WTC11 (cell line): Measurements from ENCODE around the gene LARGE1. TPM values are rescaled to one million over a fixed set of nuclear protein-coding genes. Genes with fewer than 3 reads are reported as not detected.

ENCODE experiments used
- ATAC-seq: fragments of 200-7000 bp; cut with Tn5 transposase; 2 replicates; pipeline ENCODE4 v1.10.0; 2021; ENCODE audit warnings: mild to moderate bottlenecking, moderate library complexity
- CTCF ChIA-PET: fragments of 300-600 bp; sonication (Branson Sonifier 250); formaldehyde crosslinking; loops from one replicate; lab custom pipeline; 2021; ENCODE audit warnings: antibody characterized with exemption; lab: Charles Lee
- POLR2A ChIA-PET: fragments of 350-600 bp; sonication (Branson Sonifier 250); formaldehyde crosslinking; loops from one replicate; lab custom pipeline; 2021; ENCODE audit warnings: antibody characterized with exemption; lab: Charles Lee
- DNase-seq: peaks from one replicate; pipeline ENCODE4 v3.0.0; 2021; ENCODE audit warnings: low spot score
- H3K27ac Mint-ChIP-seq: 2 replicates; pipeline ENCODE4 v1.8.0; 2021; ENCODE audit warnings: mixed read lengths
- H3K27me3 Mint-ChIP-seq: 2 replicates; pipeline ENCODE4 v1.8.0; 2021; ENCODE audit warnings: low read depth, mild to moderate bottlenecking, moderate library complexity, mixed read lengths
- H3K36me3 Mint-ChIP-seq: 2 replicates; pipeline ENCODE4 v1.8.0; 2021; ENCODE audit warnings: mixed read lengths
- H3K4me1 Mint-ChIP-seq: 2 replicates; pipeline ENCODE4 v1.8.0; 2022; ENCODE audit warnings: mixed read lengths
- H3K4me3 Mint-ChIP-seq: 2 replicates; pipeline ENCODE4 v1.8.0; 2021; ENCODE audit warnings: mild to moderate bottlenecking, moderate library complexity, mixed read lengths
- H3K9me3 Mint-ChIP-seq: 2 replicates; pipeline ENCODE4 v1.8.0; 2021; ENCODE audit warnings: mixed read lengths
- ATF1 ChIP-seq: sonication (generic); formaldehyde crosslinking; IDR thresholded peaks from 2 replicates; pipeline ENCODE4 v1.8.1; 2023; ENCODE audit warnings: mild to moderate bottlenecking, moderate library complexity, missing genetic modification reagents
- CREM ChIP-seq: sonication (generic); formaldehyde crosslinking; IDR thresholded peaks from 2 replicates; pipeline ENCODE4 v1.8.1; 2022; ENCODE audit warnings: mild to moderate bottlenecking, missing genetic modification reagents, moderate library complexity
- ELF4 ChIP-seq: sonication (generic); formaldehyde crosslinking; IDR thresholded peaks from 2 replicates; pipeline ENCODE4 v1.8.1; 2022; ENCODE audit warnings: low read depth, mild to moderate bottlenecking, moderate library complexity, missing genetic modification reagents
- EMX1 ChIP-seq: fragments of 250-450 bp; sonication (Bioruptor Pico); IDR thresholded peaks from 2 replicates; pipeline ENCODE4 v1.8.0; 2021; ENCODE audit warnings: mild to moderate bottlenecking
- ETV6 ChIP-seq: sonication (generic); formaldehyde crosslinking; IDR thresholded peaks from 2 replicates; pipeline ENCODE4 v1.8.1; 2022; ENCODE audit warnings: mild to moderate bottlenecking, missing genetic modification reagents
- FOXP1 ChIP-seq: sonication (generic); formaldehyde crosslinking; IDR thresholded peaks from 2 replicates; pipeline ENCODE4 v1.8.0; 2022; ENCODE audit warnings: missing genetic modification reagents, mild to moderate bottlenecking, moderate library complexity, borderline replicate concordance
- GABPB1 ChIP-seq: sonication (generic); formaldehyde crosslinking; IDR thresholded peaks from 2 replicates; pipeline ENCODE4 v1.8.1; 2023; ENCODE audit warnings: mild to moderate bottlenecking, missing genetic modification reagents
- GTF2I ChIP-seq: fragments of 250-450 bp; sonication (Bioruptor Pico); conservative IDR thresholded peaks from 2 replicates; pipeline ENCODE4 v1.4.0; 2021; ENCODE audit warnings: mild to moderate bottlenecking
- KAT7 ChIP-seq: sonication (generic); formaldehyde crosslinking; IDR thresholded peaks from 2 replicates; pipeline ENCODE4 v1.8.1; 2023; ENCODE audit warnings: missing genetic modification reagents, mild to moderate bottlenecking, borderline replicate concordance
- MXD4 ChIP-seq: fragments of 250-450 bp; sonication (Bioruptor Pico); IDR thresholded peaks from 2 replicates; pipeline ENCODE4 v1.8.0; 2021; ENCODE audit warnings: mild to moderate bottlenecking, moderate library complexity, borderline replicate concordance
- NFYB ChIP-seq: sonication (generic); formaldehyde crosslinking; conservative IDR thresholded peaks from 2 replicates; pipeline ENCODE4 v1.8.0; 2022; ENCODE audit warnings: low read depth, missing genetic modification reagents
- PRDM15 ChIP-seq: sonication (generic); formaldehyde crosslinking; IDR thresholded peaks from 2 replicates; pipeline ENCODE4 v1.8.0; 2022; ENCODE audit warnings: missing genetic modification reagents
- RELA ChIP-seq: sonication (generic); formaldehyde crosslinking; IDR thresholded peaks from 2 replicates; pipeline ENCODE4 v1.8.1; 2022; ENCODE audit warnings: missing genetic modification reagents, mild to moderate bottlenecking, borderline replicate concordance
- SP1 ChIP-seq: sonication (generic); formaldehyde crosslinking; conservative IDR thresholded peaks from 2 replicates; pipeline ENCODE4 v1.8.1; 2022; ENCODE audit warnings: missing genetic modification reagents
- TEAD1 ChIP-seq: sonication (generic); formaldehyde crosslinking; IDR thresholded peaks from 2 replicates; pipeline ENCODE4 v1.8.0; 2022; ENCODE audit warnings: mild to moderate bottlenecking, missing genetic modification reagents
- TP53 ChIP-seq: sonication (generic); formaldehyde crosslinking; IDR thresholded peaks from 2 replicates; pipeline ENCODE4 v1.8.1; 2023; ENCODE audit warnings: mild to moderate bottlenecking, missing genetic modification reagents
- ZNF281 ChIP-seq: sonication (generic); formaldehyde crosslinking; IDR thresholded peaks from 2 replicates; pipeline ENCODE4 v1.8.0; 2023; ENCODE audit warnings: mild to moderate bottlenecking, missing genetic modification reagents
- ZNF396 ChIP-seq: fragments of 250-450 bp; sonication (Bioruptor Pico); IDR thresholded peaks from 2 replicates; pipeline ENCODE4 v1.8.0; 2021; ENCODE audit warnings: mild to moderate bottlenecking, moderate library complexity, borderline replicate concordance
- ZNF416 ChIP-seq: fragments of 250-450 bp; sonication (Bioruptor Pico); IDR thresholded peaks from 2 replicates; pipeline ENCODE4 v1.9.0; 2021; ENCODE audit warnings: mild to moderate bottlenecking, inconsistent platforms
- total RNA-seq: library from RNA; stranded (reverse); gene quantifications from 3 replicates; pipeline ENCODE4 v1.2.3, GENCODE V29; 2021
- TF ChIP-seq, protein P1 (sequence below): sonication (generic); formaldehyde crosslinking; IDR thresholded peaks from 2 replicates; pipeline ENCODE4 v1.8.0; 2022; ENCODE audit warnings: mild to moderate bottlenecking, missing genetic modification reagents
- TF ChIP-seq, protein P2 (sequence below): fragments of 250-450 bp; sonication (Bioruptor Pico); IDR thresholded peaks from 2 replicates; pipeline ENCODE4 v1.8.0; 2021; ENCODE audit warnings: mild to moderate bottlenecking
- TF ChIP-seq, protein P3 (sequence below): fragments of 250-450 bp; sonication (Bioruptor Pico); IDR thresholded peaks from 2 replicates; pipeline ENCODE4 v1.9.0; 2021; ENCODE audit warnings: mild to moderate bottlenecking, borderline replicate concordance

Gene LARGE1
- total RNA-seq, 1 experiment from 2014 or later = 72.6 TPM

GRCh38 chr22:33303099-33303498, 617.2 kb downstream of the LARGE1 start (continued):
- TF ChIP-seq ZNF281 (CRISPR knock-in tag) (no peak), GTF2I (CRISPR knock-in tag) (no peak), FOXP1 (CRISPR knock-in tag) (no peak), ATF1 (CRISPR knock-in tag) (no peak), MXD4 (CRISPR knock-in tag) (no peak), ZNF396 (CRISPR knock-in tag) (no peak), CREM (CRISPR knock-in tag) (no peak), ELF4 (no peak), SP1 (CRISPR knock-in tag) (no peak), ZNF416 (CRISPR knock-in tag) (no peak)
- TF ChIP-seq, protein P1, sequence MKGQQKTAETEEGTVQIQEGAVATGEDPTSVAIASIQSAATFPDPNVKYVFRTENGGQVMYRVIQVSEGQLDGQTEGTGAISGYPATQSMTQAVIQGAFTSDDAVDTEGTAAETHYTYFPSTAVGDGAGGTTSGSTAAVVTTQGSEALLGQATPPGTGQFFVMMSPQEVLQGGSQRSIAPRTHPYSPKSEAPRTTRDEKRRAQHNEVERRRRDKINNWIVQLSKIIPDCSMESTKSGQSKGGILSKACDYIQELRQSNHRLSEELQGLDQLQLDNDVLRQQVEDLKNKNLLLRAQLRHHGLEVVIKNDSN (CRISPR knock-in tag) = no peak

DNA sequence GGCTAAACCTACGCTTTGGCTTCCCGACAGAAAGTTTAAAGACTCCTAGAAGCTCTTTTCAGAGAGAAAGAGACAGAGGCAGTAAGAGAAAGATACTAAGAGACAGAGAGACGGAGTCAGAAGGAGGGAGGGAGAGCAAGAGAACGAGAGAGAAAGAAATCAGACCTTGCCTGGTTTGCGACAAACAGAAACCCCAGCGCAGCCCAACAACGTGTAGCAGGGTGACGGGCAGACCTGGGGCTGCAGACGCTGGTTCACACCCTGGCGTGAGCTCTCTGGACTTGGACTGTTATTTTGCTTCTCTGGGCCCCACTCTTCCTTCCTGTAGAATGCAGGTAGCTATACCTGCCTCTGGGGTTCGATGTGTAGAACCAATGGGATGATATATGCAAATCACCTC, 617.7 kb downstream of the LARGE1 start:
- no peak overlapping the region for H3K4me3 Mint-ChIP-seq
- H3K4me1 Mint-ChIP-seq = peaks cover 4% of the 10 kb centered on the region
- H3K27ac Mint-ChIP-seq = peak overlapping the region; percentile 8; the same call in 1 of the 2 replicates
- ATAC-seq (no peak; the same call in 1 of the 2 replicates), DNase-seq (no peak)
- H3K36me3 Mint-ChIP-seq = peaks cover 3% of the 10 kb centered on the region; the same call in 1 of the 2 replicates
- CTCF ChIA-PET = interaction anchor here (0.6 to 2.5 kb wide), 15 partner anchors 12 to 659 kb away, joined by 3 to 15 read pairs (median 4); no protein-coding TSS in a partner anchor
- no peaks in the 10 kb centered on the region for H3K9me3 Mint-ChIP-seq
- H3K27me3 Mint-ChIP-seq = no peaks in the 10 kb centered on the region
- no peak for TF ChIP-seq RELA (CRISPR knock-in tag)
- TF ChIP-seq, protein P2, sequence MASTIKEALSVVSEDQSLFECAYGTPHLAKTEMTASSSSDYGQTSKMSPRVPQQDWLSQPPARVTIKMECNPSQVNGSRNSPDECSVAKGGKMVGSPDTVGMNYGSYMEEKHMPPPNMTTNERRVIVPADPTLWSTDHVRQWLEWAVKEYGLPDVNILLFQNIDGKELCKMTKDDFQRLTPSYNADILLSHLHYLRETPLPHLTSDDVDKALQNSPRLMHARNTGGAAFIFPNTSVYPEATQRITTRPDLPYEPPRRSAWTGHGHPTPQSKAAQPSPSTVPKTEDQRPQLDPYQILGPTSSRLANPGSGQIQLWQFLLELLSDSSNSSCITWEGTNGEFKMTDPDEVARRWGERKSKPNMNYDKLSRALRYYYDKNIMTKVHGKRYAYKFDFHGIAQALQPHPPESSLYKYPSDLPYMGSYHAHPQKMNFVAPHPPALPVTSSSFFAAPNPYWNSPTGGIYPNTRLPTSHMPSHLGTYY = no peak
- no peak for TF ChIP-seq KAT7 (CRISPR knock-in tag)
- no peak for TF ChIP-seq ETV6 (CRISPR knock-in tag)
- TF ChIP-seq, protein P3, sequence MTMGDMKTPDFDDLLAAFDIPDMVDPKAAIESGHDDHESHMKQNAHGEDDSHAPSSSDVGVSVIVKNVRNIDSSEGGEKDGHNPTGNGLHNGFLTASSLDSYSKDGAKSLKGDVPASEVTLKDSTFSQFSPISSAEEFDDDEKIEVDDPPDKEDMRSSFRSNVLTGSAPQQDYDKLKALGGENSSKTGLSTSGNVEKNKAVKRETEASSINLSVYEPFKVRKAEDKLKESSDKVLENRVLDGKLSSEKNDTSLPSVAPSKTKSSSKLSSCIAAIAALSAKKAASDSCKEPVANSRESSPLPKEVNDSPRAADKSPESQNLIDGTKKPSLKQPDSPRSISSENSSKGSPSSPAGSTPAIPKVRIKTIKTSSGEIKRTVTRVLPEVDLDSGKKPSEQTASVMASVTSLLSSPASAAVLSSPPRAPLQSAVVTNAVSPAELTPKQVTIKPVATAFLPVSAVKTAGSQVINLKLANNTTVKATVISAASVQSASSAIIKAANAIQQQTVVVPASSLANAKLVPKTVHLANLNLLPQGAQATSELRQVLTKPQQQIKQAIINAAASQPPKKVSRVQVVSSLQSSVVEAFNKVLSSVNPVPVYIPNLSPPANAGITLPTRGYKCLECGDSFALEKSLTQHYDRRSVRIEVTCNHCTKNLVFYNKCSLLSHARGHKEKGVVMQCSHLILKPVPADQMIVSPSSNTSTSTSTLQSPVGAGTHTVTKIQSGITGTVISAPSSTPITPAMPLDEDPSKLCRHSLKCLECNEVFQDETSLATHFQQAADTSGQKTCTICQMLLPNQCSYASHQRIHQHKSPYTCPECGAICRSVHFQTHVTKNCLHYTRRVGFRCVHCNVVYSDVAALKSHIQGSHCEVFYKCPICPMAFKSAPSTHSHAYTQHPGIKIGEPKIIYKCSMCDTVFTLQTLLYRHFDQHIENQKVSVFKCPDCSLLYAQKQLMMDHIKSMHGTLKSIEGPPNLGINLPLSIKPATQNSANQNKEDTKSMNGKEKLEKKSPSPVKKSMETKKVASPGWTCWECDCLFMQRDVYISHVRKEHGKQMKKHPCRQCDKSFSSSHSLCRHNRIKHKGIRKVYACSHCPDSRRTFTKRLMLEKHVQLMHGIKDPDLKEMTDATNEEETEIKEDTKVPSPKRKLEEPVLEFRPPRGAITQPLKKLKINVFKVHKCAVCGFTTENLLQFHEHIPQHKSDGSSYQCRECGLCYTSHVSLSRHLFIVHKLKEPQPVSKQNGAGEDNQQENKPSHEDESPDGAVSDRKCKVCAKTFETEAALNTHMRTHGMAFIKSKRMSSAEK (CRISPR knock-in tag) = no peak
- no peak for TF ChIP-seq TP53 (CRISPR knock-in tag)
- TF ChIP-seq PRDM15 (CRISPR knock-in tag) = no peak
- TF ChIP-seq TEAD1 = no peak
- no peak for TF ChIP-seq GABPB1 (CRISPR knock-in tag)
- TF ChIP-seq EMX1 = no peak
- no peak for TF ChIP-seq NFYB (CRISPR knock-in tag)
- POLR2A ChIA-PET = no interaction called here
